ENCODE results near the gene CELSR1.

Gene CELSR1

DNA sequence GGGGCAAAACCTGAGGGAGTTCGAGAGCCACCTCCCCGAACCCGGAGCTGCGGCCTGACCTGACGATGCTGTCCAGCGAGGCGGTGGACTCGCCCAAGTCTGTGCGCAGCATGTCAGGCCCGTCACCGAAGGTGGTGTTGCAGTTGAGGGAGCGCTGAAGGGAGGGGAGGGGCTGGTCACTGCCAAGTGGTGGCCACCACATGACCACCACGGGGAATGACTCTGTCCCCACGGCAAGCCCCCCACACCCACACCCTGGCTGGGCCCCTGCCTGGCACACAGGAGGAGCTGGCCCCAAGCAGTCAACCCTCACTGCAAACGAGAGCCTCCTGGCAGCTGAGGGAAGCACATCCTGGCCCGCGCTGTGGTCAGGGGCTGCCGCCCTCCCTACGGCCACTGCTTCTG is 171.1 kb downstream of the CELSR1 start:
- DNase-seq (ENCODE audit: low read depth in 2 of 2): no peak

DNA sequence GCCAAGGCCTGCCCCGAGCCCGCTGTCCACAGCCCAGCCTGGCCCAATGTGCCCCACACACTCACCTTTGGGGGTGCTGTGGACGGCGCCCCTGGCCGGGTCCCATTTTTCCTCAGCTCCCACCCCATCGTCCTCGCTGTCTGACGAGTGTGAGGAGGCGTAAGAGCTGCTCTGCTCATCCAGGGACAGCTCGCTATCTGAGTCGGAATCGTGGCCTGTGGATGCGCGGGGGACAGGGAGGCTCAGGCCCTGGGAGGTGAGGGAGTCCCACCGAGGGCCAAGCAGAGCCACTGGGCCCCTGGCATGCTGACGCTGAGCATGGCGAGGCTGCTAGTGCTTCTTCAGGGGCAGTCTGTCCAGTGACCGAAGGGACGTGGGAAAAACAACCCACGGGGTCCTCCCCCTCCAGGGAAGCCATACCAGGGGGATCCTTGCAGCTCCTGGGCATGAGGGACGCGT is 172.2 kb downstream of the CELSR1 start:
- no peak for DNase-seq (ENCODE audit: low read depth in 2 of 2)

DNA sequence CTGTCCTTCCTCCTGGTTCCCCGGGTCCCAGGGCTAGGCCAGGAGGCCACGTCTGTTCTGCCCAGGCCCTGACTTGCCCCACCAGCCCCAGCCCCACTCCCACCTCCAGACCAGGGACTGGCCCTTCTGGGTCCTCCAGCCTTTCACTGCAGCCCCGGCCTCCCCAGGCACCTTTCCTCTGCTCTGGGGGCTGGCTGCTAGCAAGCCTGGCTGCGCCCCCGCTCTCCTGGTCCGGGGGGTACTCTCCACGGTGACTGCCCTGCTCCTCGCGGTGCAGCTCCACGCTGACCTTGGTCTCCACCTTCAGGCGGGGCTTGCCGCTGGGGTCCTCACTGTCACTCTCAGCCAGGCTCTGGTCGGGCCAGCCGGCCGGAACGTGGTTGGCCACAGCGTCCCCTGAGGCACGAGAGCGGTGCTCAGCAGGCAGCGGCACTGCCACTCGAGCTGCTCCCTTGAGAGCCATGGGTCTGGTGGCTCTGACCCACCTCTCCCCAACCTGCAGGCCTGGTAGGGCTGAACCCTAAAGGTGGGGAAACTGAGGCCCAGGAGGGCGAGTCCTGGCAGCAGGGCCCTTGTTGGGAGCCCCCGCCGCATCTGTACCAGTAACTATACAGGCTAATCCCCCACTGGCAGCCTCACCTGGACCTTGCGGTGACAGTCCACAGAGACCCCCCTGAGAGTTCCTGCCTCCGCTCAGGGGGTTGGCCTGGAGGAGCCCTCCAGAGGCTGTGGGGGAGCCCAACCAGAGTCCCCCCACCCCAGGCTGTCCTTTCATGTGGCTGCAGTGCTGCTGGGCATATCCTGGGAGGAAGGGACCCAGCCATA is 172.9 kb downstream of the CELSR1 start:
- DNase-seq (ENCODE audit: low read depth in 2 of 2): no peak

DNA sequence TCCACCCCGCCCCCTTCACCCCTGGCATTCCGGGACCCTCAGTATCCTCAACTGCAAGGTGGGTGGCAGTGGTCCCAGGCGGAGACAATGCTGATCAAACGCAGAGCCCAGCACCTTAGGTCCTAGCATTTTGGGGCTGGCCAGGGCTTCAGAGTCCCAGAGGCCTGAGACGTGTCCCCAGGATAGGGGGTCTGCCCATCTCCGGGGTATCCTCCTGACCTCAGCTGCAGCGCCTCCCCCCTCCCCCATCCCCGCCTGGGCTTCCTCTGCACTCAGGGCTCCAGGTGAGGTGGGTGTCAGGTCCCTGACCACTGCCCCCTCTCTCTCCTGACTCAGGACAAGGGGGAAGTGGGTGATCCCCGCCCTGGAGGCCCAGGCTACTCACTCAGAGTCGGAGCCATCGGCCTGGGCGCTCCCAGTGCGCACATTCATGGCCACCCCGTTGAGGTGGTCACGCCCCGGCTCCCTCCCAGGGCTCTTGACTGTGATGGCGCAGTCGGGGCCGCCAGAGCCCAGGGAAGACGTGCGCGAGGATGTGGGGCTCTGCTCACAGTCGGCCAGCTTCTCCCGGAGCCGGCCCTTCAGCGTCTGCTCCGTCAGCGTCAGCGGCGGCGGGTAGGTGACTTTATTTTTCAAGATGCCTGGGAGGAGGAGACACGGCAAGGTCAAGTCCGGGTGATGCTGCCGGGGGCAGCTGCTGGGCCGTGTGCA is 173.7 kb downstream of the CELSR1 start:
- no peak for DNase-seq (ENCODE audit: low read depth in 2 of 2)

DNA sequence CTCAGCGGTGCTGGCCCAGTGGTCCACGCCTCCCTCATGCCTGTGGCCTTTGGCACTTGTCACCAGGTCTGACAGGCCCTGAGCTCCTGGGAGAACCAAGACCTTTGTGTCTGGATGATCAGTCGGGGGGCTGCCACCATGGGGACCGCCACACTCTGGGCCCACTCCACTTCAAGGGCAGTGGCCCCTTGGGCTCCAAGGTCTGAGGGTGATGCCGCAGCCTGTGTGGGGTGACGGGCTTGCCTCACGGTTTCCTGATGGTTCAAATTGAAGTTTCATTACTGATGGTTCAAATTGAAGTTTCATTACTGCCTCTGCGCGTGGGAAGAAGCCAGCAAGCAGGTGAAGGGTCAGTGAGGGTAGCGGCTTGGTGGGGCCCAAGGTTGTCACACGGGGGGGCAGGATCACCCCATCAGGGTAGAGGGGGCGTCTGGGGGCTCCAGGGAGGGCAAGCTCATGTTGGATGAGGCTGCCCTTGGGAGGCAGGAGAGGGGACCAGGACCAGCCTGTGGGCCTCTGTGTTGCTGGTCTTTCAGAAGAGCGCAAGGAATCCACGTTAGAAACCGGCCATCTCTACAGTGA is 174.4 kb downstream of the CELSR1 start:
- no peak for DNase-seq (ENCODE audit: low read depth in 2 of 2)

DNA sequence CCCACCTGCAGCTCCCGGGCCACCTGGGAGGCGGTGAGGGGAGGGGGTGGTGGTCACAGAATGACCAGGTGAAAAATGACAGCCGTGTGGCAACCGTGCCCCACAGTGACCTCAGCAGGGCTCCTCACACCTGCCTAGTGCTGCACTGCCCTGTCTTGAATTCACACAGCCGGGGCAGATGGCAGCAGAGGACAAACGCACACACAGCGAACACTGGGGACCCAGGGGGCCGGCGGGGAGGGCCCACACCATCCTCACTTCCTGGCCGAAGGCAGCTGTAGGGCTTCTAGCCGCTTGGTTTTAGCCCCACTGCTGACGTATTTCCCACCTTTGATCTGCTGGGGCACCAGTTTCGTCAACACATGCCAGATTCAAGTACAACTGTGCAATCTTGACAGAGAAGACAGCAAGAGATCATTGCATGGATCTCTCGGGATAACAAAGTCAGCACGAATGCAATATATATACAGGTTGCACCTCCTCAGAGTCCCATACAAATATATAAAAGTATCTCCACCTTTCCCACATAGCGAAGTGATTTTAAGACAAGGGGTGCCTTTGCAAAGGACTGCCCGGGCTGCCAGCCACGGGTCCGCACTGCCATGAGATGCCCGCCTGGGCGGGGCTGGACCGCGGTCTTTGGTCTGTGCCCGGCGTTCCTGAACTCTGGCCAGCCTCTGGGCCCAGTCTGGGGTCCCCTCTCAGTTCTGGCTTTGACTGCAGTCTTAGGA is 175.1 kb downstream of the CELSR1 start:
- DNase-seq (ENCODE audit: low read depth in 2 of 2): no peak

DNA sequence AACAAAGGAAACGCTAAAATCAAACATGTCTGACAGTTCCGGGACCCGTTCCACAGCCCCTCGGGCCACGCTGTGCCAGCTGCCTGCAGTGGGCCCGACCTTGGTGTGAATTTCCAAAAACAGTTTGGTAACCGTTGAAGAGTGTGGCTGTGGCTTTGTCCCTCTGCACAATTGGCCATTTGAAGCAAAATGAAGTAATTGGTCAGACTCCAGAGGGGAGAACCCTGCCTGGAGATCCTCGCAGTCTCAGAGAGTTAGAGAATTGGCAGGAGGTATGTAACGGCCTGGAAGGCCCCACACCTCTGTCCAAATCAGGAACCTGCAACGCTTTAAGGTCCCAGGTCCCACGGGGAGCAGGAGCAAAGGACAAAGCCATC is 175.6 kb downstream of the CELSR1 start:
- DNase-seq (ENCODE audit: low read depth in 2 of 2): no peak

DNA sequence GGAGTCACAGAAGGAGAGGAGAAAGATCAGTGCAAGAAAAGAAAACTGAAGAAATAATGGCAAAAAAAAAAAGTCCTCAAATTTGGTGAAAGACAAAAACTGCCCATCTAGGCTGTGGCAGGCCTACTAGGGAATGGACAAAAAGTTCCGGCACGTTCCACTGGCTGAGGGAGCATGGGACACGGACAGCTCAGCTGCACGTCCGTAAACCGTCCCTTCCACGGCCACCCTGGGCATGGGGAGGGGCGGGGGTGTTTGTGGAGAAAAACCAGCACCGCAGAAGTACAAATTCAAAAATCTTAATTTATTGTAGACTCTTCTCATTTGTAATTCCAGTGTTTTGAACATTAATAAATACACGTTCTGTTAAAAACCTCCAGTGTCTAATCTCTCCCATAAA is 176.5 kb downstream of the CELSR1 start:
- no peak for DNase-seq (ENCODE audit: low read depth in 2 of 2)

DNA sequence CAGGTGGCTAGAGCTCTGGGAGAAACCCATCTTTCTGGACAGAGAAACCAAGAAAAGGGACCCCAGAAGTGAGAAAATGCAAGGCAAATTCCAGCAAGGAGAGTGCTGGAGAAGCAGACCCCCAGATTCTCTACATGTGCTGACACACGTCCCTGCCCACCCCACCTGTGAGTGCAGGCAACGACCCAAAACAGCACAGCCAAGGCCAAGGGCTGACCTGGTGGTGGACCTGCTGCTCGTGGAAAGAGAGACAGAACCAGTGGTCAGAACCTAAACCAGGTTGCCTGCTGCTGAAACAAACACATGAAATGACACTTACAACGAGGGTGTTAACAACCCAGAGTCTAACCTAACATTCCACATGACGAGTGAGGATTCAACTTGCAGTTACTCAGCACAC is 177.3 kb downstream of the CELSR1 start:
- DNase-seq (ENCODE audit: low read depth in 2 of 2): no peak

DNA sequence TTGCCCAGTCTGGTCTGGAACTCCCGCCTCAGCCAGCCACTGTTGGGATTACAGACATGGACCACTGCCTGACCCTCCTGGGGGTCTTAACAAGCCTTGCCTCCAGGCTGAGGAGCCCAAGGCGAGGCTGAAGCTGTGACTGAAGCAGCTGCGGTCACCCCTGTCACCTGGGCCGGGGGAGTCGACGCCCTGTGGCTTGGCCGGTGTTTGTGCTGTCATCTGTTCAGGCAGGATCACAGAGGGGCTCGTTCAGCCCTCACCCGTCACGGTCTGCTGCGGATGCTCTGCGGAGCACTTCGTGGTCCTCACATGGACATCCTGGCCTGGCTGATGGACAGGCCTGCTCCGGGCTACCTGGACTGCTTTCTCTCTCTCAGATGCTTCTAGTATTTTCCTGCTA is 178.1 kb downstream of the CELSR1 start:
- DNase-seq (ENCODE audit: low read depth in 2 of 2): no peak

DNA sequence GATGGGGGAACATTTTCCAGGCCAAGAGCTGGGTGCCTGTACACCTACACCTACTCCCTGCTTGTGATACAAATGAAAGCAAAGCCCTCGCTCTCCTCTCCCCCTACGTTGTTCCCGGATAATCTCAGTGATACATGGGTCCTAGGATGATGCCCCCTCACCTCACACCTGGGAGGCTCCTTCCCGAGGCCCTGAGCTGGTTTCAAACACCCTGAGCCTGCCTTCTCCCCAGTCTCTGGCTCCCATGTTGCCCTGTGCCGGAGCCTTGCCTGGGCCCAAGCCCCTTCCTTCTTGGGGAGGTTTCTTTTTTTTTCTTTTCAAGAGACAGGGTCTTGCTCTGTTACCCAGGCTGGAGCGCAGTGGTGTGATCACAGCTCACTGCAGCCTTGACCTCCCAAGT is 178.7 kb downstream of the CELSR1 start:
- no peak for DNase-seq (ENCODE audit: low read depth in 2 of 2)

DNA sequence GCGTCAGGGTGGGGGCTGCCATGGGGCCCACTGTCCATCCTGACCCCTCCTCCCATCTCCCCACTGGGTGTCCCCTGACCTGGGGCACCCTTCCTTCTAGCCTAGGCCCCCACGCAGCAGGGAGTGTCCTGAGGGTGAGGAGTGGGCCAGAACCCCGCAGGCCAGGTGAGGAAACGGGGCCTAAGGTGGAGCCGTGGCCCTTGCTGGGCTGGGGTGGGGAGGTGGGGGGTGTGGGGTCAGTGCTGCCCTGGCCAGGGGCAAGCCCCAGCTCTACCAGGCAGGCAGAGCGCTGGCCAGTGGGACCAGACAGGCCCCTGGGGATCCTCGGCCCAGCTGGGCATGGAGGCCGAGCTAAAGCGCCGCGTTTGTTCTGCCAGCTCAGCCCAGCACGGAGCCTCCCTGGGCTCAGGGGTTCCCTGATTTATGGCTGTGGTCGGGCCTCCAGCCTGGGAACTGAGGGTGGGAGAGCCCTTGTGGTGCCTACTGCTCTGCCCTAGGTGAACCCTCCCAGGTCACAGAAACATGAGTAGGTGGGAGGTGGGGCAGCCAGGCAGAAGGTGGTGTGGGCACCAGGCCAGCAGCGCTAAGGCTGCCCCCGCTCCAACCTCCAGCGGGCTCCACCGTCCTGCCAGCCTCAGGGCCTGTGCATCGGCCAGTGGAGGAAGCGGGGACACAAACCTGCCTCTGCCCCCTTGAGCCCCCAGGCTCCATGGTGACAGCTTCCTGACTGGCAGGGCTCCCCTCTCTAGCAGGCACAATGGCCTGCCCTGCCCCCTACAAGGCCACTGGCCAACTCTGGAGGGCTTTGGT is 179.5 kb downstream of the CELSR1 start:
- DNase-seq (ENCODE audit: low read depth in 2 of 2): no peak

DNA sequence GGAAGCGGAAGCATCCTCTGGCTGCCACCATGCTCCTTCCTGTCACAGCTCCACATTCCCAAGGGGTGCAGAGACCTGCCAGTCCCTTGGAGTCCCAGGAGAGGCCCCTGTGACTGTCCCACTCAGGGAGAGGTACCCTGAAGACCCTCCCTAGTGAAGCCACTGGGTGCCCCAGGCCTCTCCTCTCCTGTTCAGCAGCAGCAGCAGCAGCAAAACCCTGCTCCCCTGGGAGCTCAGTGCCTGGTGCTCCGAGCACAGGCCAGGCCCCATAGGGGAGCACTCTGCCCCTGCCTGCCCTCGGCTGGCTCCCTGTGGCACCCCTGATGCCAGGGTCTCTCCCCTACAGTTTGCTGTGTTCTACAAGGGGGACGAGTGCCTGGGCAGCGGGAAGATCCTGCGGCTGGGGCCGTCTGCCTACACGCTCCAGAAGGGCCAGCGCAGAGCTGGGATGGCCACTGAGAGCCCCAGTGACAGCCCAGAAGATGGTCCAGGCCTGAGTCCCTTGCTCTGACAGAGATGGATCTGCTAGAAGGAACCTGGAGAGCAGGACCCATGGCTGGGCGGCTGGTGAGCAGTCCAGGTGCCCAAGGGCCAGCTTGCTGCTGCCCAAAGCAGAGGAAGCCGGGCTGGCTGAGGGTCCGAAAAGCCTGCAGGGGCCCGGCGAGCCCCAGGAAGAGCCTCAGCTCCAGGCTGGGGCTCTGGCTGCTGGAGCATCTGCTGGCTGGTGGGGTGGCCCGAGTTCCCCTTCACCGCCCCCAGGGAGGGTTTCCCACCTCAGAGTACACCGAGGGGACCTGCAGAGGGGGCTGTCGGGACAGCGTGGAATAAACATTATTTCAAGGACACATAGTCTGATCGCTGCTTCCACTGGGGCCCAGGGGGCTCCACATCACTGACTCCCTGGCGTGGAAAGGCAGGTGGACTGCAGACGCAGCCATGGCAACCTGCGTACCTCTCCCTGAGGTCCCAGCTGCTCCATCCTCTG is 180.6 kb downstream of the CELSR1 start:
- DNase-seq (ENCODE audit: low read depth in 2 of 2): no peak

DNA sequence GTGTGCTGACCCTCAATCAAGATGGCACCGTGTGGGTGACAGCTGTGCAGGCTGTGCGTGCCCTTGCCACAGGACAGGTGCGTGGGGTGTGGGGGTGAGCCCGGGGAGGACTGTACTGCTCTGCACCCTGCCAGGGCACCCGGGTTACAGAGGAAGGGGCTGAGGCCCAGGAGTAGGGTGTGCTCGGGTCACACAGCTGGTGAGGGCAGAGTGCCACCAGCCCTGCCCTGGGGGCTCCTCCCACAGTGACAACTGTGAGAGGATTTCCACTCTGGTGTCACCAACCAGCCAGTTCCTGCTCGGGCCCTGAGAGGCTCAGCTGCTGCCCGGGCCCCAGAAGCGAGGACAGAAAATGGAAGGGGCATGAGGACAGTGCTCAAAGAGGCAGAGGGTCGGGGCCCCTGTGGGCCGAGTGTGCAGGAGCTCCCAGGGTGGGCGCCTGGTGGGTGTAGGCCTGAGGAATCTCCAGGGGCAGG is 181.4 kb downstream of the CELSR1 start:
- DNase-seq (ENCODE audit: low read depth in 2 of 2): no peak

DNA sequence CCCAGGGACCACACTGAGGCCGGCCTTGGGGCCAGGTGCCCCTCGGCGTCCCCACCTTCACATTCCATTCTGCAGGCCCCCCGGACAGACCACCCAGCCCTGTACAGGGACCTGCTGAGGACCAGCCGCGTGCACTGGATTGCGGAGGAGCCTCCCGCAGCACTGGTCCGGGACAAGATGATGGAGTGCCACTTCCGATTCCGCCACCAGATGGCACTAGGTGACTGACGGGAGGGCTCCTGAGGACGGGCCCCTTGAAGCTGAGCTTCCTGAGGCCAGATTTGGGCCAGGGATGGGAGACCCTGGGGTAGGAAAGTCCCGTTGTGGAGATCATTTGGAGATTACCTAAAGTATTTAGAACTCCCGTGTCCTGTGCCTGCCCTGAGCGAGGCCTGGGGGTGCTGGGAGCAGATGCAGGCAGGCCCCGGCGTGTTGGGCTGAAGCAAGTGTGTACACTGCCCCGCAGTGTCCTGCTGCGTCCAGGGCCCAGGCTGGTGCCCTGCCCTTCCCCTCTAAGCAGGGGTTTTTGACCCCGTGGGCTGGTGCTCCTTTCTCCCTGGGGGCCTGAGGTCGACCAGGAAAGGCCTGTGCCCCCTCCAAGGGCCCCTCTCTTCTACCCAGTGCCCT is 181.9 kb downstream of the CELSR1 start:
- DNase-seq (ENCODE audit: low read depth in 2 of 2): peak; percentile 35 to 48

DNA sequence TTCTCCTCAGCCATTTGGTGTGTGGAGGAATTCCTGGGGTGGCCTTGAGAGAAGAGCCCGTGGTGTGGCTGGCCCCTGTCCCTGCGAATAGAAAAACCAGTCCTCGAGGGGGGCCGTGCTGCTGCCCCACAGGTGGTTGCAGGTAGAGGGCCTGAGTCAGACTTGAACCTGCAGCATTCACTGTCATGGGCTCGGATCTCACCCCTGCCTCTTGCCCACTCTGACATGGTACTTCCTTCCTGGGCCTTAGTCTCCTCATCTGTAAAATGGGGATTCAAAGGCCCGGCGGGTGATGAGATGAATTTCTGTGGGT is 182.5 kb downstream of the CELSR1 start:
- no peak for DNase-seq (ENCODE audit: low read depth in 2 of 2)

DNA sequence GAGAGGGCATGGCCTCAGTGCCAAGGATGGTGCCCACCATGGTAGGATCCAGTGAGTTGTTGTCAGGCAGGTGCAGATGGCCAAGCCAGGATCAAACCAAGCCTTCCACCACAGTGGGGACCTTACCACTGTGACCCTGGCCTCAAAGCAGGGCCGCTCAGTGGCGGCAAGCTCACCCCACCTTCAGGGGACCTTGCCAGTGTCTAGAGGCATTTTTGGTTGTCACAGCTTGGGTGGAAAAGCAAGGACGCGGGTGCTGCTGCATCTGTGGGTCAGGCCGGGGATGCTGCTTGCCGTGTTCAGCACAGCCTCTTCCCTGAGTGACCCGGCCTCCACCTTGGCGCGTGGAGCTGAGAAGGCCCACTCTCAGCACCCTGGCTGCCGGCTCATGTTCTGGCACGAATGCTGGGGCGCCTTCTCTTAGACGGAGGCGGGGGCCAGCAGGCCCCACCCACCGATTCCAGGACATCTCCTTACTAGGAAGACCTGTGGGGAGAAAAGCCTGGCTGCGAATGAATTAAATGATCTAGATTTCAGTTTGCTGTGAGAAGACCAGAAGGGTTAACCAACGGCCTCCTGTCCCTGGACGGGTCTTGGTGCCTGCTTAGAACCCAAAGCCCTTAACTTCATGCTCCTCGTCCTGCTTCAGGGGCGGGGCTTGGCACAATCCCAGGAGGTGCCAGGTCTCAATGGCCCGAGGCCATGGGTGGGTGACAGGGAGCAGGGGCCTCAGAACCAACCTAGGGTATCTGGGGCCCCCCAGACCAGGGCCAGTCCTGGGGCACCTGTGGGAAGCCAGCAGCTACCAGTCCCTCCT is 183.0 kb downstream of the CELSR1 start:
- DNase-seq (ENCODE audit: low read depth in 2 of 2): no peak

DNA sequence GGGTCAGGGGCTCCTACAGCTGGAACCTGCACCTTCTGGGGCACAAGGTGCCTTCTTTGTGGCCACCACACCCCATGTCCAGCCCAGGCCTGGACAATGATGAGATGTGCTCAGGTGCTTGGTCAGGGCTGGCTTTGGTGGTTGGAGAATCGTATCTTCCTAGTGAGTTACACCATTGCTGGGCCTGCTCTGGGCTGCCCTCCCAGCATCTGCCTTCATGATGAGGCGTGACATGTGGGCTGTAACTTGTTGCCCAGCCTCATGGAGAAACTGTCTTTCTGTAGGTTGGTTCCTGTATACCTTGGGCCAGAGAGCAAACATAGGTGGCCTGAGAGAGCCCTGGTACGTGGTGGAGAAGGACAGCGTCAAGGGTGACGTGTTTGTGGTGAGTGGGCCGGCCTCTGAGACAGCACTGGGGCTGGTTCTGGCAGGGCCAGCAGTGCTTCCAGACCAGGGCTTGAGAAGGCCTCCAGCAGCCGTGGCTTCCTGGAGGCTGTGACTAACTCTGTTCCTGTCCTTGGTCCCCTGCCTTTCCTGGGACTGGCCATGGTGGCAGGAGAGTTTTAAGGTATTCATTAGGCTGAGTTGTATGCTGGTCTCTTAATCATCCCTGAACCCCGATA is 183.8 kb downstream of the CELSR1 start:
- no peak for DNase-seq (ENCODE audit: low read depth in 2 of 2)
